IPS-20b (cell line): ENCODE data around the gene DGLUCY.

Experiments used
- H3K27ac ChIP-seq: one replicate; pipeline ENCODE4 v1.5.1; 2013; ENCODE audit warnings: low read length
- H3K27me3 ChIP-seq: 2 replicates; pipeline ENCODE4 v1.6.1; 2013; ENCODE audit warnings: mild to moderate bottlenecking, low read length, inconsistent platforms; ENCODE audit not compliant: insufficient read depth
- H3K36me3 ChIP-seq: 2 replicates; pipeline ENCODE4 v1.6.1; 2013; ENCODE audit warnings: low read depth, mild to moderate bottlenecking, inconsistent platforms, low read length, moderate library complexity; ENCODE audit not compliant: insufficient read depth
- H3K4me1 ChIP-seq: 2 replicates; pipeline ENCODE4 v1.6.1; 2013; ENCODE audit warnings: mild to moderate bottlenecking, control low read depth, inconsistent platforms, low read length, moderate library complexity; ENCODE audit not compliant: insufficient read depth
- H3K4me3 ChIP-seq: 2 replicates; pipeline ENCODE4 v1.5.1; 2013; ENCODE audit warnings: mild to moderate bottlenecking, low read length, inconsistent platforms
- H3K9ac ChIP-seq: 2 replicates; pipeline ENCODE4 v1.6.1; 2013; ENCODE audit warnings: low read depth, mild to moderate bottlenecking, inconsistent platforms, low read length, moderate library complexity
- H3K9me3 ChIP-seq: 2 replicates; pipeline ENCODE4 v1.6.1; 2013; ENCODE audit warnings: mild to moderate bottlenecking, low read depth, low read length, inconsistent platforms; ENCODE audit not compliant: insufficient read depth

DGLUCY gene

DNA sequence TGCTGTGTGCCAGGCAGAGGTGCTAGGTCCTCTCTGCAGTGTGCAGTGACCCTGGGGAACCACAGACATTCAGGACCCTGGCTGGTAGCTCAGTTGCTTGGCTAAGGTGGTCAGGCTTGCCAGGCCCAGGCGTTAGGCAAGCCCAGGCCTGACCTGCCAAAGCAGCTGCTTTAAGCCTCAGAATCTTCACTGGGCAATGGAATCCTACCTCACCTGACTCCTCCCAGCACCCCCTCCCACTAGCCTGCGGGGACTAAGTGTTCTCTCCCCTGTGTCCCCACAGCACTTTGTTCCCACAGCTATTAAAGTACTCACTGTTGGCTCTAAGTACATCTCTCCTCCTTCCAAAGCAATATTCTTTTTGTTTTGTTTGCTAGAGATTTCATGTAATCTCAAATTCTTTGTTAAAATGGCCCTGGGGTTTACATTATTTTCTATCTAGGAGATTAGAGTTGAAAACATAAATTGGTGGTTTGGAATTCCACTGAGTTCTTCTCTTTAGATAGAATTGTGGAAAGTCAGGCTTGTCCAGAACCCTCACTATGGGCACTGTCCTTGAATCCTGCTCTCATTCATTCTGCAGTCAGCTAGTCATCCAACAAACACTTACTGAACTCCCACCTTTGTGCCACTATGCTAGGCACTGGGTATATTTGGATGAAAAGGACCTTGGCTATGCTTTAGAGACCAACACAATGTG, 44.4 kb downstream of the DGLUCY start:
- H3K9ac ChIP-seq = no peak overlapping the region
- H3K27ac ChIP-seq = no peak overlapping the region
- H3K9me3 ChIP-seq = no peaks in the 10 kb centered on the region
- no peaks in the 10 kb centered on the region for H3K4me1 ChIP-seq
- peaks cover 36% of the 10 kb centered on the region for H3K36me3 ChIP-seq
- H3K4me3 ChIP-seq = no peak overlapping the region
- H3K27me3 ChIP-seq = no peaks in the 10 kb centered on the region

- Histone ChIP-seq H3K27ac (no peak overlapping the region), H3K4me3 (no peak overlapping the region), H3K36me3 (peaks cover 36% of the 10 kb centered on the region)
These were observed 45.3 kb downstream of the DGLUCY start for GRCh38 chr14:91159182-91159581.

DNA sequence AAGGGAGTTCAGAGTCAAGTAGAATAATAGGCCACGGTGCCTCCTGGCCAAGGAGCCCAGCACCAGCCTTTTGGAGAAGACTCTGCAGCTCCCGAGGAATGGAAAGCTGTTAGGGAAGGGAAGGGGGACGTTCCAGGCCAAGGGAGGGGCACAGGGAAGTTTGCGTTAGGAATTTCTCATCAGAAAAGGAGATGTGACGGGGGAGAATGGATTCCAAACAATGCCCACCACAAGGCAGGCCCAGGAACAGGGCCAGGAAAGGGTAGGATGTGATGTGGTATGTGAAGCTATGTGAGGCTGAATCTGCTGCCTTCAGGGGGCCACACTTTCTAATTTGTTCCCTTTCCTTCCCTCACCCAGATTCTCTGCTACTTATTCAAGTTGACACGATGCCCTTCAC, 46.0 kb downstream of the DGLUCY start:
- Histone ChIP-seq H3K27ac (no peak overlapping the region), H3K9me3 (no peaks in the 10 kb centered on the region), H3K9ac (no peak overlapping the region), H3K4me1 (no peaks in the 10 kb centered on the region), H3K27me3 (no peaks in the 10 kb centered on the region), H3K4me3 (no peak overlapping the region), H3K36me3 (peaks cover 38% of the 10 kb centered on the region)

More at GRCh38 chr14:91159182-91159581, 45.3 kb downstream of the DGLUCY start:
- Histone ChIP-seq H3K27me3 (no peaks in the 10 kb centered on the region), H3K4me1 (no peaks in the 10 kb centered on the region), H3K9me3 (no peaks in the 10 kb centered on the region), H3K9ac (no peak overlapping the region)

DNA sequence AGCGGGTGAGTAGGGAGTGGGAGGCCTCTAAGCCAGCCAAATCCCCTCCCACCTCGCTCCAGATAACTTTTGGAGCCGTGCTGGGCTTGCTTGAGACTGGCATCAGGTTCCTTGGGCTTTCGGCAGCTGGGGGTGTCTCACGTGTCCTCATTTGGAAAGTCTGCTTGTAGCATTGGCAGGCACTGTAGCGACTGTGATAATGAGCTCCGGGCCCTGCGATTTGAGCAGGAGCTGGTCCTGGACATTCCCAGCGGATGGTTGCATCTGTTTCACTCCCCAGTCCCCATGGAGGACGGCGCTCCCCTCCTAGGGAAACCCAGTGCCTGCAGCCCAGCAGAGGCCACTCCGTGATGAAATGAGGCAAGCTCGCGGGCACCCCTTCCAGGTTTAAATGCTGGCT, 49.4 kb downstream of the DGLUCY start:
- Histone ChIP-seq H3K27me3 (no peaks in the 10 kb centered on the region), H3K9ac (no peak overlapping the region)

DNA sequence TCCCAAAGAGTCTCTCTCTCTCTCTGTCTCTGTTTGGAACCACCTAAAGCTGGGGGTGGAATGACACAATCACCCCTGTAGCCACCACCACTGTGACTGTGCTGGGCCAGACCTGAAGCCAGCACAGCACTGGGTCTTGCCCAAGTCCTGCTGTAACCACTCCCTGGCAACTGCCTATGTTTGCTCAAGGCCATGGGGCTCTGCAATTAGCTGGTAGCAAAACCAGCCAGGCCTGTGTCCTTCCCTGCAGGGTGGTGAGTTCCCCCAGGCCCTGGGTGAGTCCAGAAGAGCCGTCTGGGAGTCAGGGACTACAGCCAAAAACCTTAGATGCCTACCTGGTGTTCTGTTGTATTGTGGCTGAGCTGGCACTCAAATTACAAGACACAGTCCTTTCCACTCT, 50.8 kb downstream of the DGLUCY start:
- Histone ChIP-seq H3K9ac (no peak overlapping the region), H3K27ac (no peak overlapping the region), H3K9me3 (no peaks in the 10 kb centered on the region), H3K4me3 (no peak overlapping the region), H3K4me1 (no peaks in the 10 kb centered on the region), H3K27me3 (no peaks in the 10 kb centered on the region), H3K36me3 (peaks cover 35% of the 10 kb centered on the region)

More for the DNA sequence above, 49.4 kb downstream of the DGLUCY start:
- Histone ChIP-seq H3K36me3 (peaks cover 39% of the 10 kb centered on the region), H3K4me1 (no peaks in the 10 kb centered on the region), H3K9me3 (no peaks in the 10 kb centered on the region), H3K27ac (no peak overlapping the region), H3K4me3 (no peak overlapping the region)

- H3K36me3 ChIP-seq = peaks cover 15% of the 10 kb centered on the region
- H3K9ac ChIP-seq = no peak overlapping the region
- no peak overlapping the region for H3K4me3 ChIP-seq
- H3K4me1 ChIP-seq = no peaks in the 10 kb centered on the region
- no peaks in the 10 kb centered on the region for H3K9me3 ChIP-seq
- no peaks in the 10 kb centered on the region for H3K27me3 ChIP-seq
- no peak overlapping the region for H3K27ac ChIP-seq
These were observed 53.5 kb downstream of the DGLUCY start for GRCh38 chr14:91167380-91167770.

- no peaks in the 10 kb centered on the region for H3K27me3 ChIP-seq
- no peaks in the 10 kb centered on the region for H3K4me1 ChIP-seq
- no peak overlapping the region for H3K4me3 ChIP-seq
- no peak overlapping the region for H3K27ac ChIP-seq
- H3K9ac ChIP-seq = no peak overlapping the region
- H3K36me3 ChIP-seq = peaks cover 16% of the 10 kb centered on the region; the same call in 1 of the 2 replicates
- H3K9me3 ChIP-seq = no peaks in the 10 kb centered on the region
These were observed 56.1 kb downstream of the DGLUCY start for GRCh38 chr14:91169951-91170350.

- H3K4me3 ChIP-seq = no peak overlapping the region
- H3K4me1 ChIP-seq = no peaks in the 10 kb centered on the region
- no peaks in the 10 kb centered on the region for H3K27me3 ChIP-seq
- H3K27ac ChIP-seq = no peak overlapping the region
- peaks cover 11% of the 10 kb centered on the region; the same call in 1 of the 2 replicates for H3K36me3 ChIP-seq
- H3K9ac ChIP-seq = no peak overlapping the region
- no peaks in the 10 kb centered on the region for H3K9me3 ChIP-seq
These were observed 56.7 kb downstream of the DGLUCY start for GRCh38 chr14:91170504-91171121.

DNA sequence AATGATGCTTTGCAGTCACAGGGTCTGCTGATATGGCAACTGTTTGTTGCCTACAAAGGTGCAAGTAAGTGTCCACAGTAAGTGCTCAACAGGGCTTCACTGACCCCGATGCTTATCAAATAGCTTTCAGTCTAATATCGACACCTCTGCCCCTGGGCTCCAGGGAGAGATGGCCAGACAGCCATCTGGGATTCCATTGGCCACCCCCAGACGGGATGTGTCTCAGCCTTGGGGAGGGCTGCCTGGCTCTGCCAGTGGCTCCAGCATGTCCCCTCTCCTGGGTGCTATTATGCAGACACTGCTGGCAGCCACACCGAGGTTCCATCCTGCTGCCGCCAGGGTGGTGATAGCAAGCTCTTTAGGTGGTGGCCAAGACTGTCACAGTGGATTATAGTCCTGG, 57.4 kb downstream of the DGLUCY start:
- no peaks in the 10 kb centered on the region for H3K9me3 ChIP-seq
- H3K9ac ChIP-seq = no peak overlapping the region
- no peaks in the 10 kb centered on the region for H3K27me3 ChIP-seq
- no peaks in the 10 kb centered on the region for H3K4me1 ChIP-seq
- H3K27ac ChIP-seq = no peak overlapping the region
- peaks cover 8% of the 10 kb centered on the region; the same call in 1 of the 2 replicates for H3K36me3 ChIP-seq
- H3K4me3 ChIP-seq = no peak overlapping the region

DNA sequence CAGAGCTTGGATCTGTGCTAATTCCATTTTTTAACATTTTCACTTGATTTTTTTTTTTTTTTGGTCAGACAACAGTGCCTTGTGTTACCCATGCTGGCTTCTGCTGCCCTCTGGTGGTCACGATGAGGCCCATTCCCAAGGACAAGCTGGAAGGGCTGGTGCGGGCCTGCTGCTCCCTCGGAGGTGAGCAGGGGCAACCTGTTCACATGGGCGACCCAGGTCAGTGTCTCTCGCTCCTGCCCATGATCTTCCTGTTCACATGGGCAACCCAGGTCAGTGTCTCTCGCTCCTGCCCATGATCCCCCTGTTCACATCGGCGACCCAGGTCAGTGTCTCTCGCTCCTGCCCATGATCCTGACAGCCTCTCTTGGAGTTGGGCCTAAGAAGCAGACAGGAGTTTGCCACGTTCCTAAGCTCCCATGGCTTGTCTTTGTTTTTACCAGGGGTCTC, 59.4 kb downstream of the DGLUCY start:
- H3K27ac ChIP-seq = no peak overlapping the region
- H3K9ac ChIP-seq = no peak overlapping the region
- peaks cover 8% of the 10 kb centered on the region; the same call in 1 of the 2 replicates for H3K36me3 ChIP-seq
- no peak overlapping the region for H3K4me3 ChIP-seq
- H3K27me3 ChIP-seq = no peaks in the 10 kb centered on the region
- H3K9me3 ChIP-seq = no peaks in the 10 kb centered on the region
- H3K4me1 ChIP-seq = no peaks in the 10 kb centered on the region

- peaks cover 8% of the 10 kb centered on the region; the same call in 1 of the 2 replicates for H3K36me3 ChIP-seq
- H3K27me3 ChIP-seq = no peaks in the 10 kb centered on the region
- no peaks in the 10 kb centered on the region for H3K9me3 ChIP-seq
- H3K27ac ChIP-seq = no peak overlapping the region
- H3K4me3 ChIP-seq = no peak overlapping the region
- H3K9ac ChIP-seq = no peak overlapping the region
- no peaks in the 10 kb centered on the region for H3K4me1 ChIP-seq
These were observed 60.0 kb downstream of the DGLUCY start for GRCh38 chr14:91173904-91174303.
